ENCODE results near the gene CKS1B. TPM values are rescaled to one million over a fixed set of nuclear protein-coding genes. Genes with fewer than 3 reads are reported as not detected.

CKS1B gene
- total RNA-seq, 2 experiments from 2014 or later = 151 to 162 TPM

Other genes starting within 250 kb of the CKS1B start
- under 1 TPM in 1 of 2 experiments, not detected in 1; 0.10 TPM for gene KCNN3, start 104.4 kb upstream of the CKS1B start, total RNA-seq
- gene PMVK, start 38.0 kb upstream of the CKS1B start, total RNA-seq = 10 to 100 TPM; 40.7 to 41.8 TPM
- 100 to 1,000 TPM; 169 TPM for gene PBXIP1, start 18.6 kb upstream of the CKS1B start, total RNA-seq
- 10 to 100 TPM; 48.7 to 49.7 TPM for gene PYGO2, start 12.9 kb upstream of the CKS1B start, total RNA-seq
- gene SHC1, start 3.9 kb upstream of the CKS1B start, total RNA-seq = 10 to 100 TPM; 80.7 to 80.8 TPM
- gene FLAD1, start 8.7 kb downstream of the CKS1B start, total RNA-seq = 10 to 100 TPM; 34.7 to 35.1 TPM
- 1 to 10 TPM in 1 of 2 experiments, under 1 TPM in 1; 0.35 to 1.2 TPM for gene LENEP, start 18.9 kb downstream of the CKS1B start, total RNA-seq
- 100 to 1,000 TPM; 151 to 152 TPM for gene ZBTB7B, start 28.1 kb downstream of the CKS1B start, total RNA-seq
- under 1 TPM; 0.18 to 0.40 TPM for gene DCST2, start 59.1 kb downstream of the CKS1B start, total RNA-seq
- not detected for gene DCST1, start 59.1 kb downstream of the CKS1B start, total RNA-seq
- gene ADAM15, start 76.6 kb downstream of the CKS1B start, total RNA-seq = 10 to 100 TPM; 73.9 to 76.4 TPM
- gene EFNA4, start 89.1 kb downstream of the CKS1B start, total RNA-seq = 1 to 10 TPM; 6.6 to 8.5 TPM
- gene EFNA3, start 104.2 kb downstream of the CKS1B start, total RNA-seq = 1 to 10 TPM; 3.9 to 4.9 TPM
- not detected for gene EFNA1, start 153.2 kb downstream of the CKS1B start, total RNA-seq
- 10 to 100 TPM; 50.4 to 52.6 TPM for gene SLC50A1, start 161.2 kb downstream of the CKS1B start, total RNA-seq
- gene DPM3, start 165.8 kb downstream of the CKS1B start, total RNA-seq = 10 to 100 TPM; 80.2 to 80.6 TPM
- 100 to 1,000 TPM; 203 to 224 TPM for gene KRTCAP2, start 198.6 kb downstream of the CKS1B start, total RNA-seq
- gene TRIM46, start 199.2 kb downstream of the CKS1B start, total RNA-seq = 10 to 100 TPM; 17.8 to 18.3 TPM
- 10 to 100 TPM; 30.7 to 32.3 TPM for gene THBS3, start 233.2 kb downstream of the CKS1B start, total RNA-seq
- 10 to 100 TPM; 41.2 to 43.1 TPM for gene MTX1, start 234.0 kb downstream of the CKS1B start, total RNA-seq